ENCODE results near the gene PLXDC2.

PLXDC2 gene

DNA sequence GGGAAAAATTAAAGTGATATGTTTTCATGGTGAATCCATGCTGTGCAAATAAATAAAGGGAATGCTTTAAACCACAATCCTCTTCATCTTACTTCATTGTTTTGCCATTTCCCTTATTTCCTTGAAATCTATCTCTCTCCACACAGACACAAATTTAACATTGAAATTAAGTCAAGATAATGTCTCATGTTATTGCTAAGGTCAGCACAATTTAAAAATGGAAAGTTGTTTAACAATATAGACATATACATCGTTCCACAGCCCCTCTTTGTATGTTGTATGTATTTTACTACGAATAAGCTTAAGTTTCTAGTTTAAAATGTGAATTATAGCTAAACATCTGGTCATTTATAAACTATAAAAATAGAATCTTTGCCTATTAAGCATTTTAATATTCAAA, 256.9 kb downstream of the PLXDC2 start:
- ATAC-seq = no peak

DNA sequence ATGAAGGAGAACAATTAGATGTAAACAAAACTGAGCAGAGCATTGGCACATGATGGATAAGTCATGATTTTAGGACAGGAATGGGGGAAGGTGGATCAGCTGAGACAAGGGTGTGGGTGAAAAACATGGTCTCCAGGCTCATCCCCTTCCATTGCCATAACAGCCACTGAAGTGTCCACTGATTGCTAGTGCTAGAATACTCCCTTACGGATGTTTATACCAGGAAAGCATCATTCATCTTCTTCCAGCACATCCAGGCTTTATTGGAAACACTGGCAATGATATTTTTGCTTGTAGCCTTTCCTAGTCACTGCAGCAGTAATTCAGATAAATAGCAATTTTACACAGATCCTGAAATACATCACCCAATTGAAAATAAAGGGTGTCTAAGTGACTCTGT, 259.5 kb downstream of the PLXDC2 start:
- no peak for ATAC-seq

DNA sequence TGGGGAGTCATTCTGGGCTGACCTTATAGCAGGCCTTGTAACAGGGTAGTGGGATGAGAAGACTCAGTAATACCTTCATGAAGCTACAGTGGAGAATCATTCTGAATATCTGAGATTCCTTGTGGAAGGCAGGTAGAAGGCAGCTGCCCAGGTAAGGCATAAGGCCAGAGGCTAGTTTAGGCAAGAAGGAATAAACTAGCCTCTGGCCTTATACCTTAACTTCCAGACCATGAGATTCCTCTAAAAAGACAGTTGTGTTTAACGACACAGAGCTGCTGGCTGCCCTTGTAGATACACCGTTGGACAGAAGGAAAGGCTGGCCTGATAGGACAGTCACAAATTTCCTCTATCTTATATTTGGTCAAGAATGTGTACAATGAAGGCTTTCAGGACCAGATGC, 268.2 kb downstream of the PLXDC2 start:
- ATAC-seq = no peak

DNA sequence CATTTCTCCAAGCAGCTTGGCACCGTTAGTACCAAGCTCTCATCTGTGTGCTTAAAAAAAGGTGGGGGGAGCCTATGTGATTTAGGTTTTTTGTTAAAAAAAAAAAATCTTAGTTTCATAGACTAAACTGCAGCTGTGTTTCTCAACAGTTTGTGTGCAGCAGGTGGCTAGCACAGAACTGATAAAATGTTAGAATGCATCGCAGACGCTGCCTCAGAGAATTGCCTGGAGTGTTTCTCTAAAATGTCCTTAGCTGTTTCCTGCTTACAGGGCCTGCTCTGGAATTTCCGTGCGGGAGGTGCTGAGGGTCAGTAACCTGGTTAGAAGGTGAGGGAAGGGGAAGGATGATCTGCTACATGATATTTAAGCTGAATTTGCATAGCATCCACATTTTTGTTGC, 268.9 kb downstream of the PLXDC2 start:
- no peak for ATAC-seq

DNA sequence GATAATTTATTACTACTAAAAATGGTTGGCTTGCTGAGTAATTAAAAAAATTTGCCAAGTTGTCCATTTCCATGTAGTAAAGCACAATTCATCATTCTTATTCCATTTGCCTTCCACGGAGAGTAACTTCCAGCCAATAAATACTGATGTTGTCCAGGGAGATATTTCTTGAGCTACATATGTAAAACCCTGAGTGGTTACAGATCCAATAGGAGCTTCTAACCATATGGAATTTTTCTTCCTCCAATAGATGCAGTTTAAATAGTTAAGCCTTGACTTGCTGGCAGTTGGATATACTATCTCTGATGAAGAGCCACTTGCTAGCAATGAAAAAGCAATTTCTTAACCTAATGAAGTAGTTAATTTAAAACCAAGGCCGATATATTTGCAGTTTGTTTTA, 271.1 kb downstream of the PLXDC2 start:
- ATAC-seq = no peak

DNA sequence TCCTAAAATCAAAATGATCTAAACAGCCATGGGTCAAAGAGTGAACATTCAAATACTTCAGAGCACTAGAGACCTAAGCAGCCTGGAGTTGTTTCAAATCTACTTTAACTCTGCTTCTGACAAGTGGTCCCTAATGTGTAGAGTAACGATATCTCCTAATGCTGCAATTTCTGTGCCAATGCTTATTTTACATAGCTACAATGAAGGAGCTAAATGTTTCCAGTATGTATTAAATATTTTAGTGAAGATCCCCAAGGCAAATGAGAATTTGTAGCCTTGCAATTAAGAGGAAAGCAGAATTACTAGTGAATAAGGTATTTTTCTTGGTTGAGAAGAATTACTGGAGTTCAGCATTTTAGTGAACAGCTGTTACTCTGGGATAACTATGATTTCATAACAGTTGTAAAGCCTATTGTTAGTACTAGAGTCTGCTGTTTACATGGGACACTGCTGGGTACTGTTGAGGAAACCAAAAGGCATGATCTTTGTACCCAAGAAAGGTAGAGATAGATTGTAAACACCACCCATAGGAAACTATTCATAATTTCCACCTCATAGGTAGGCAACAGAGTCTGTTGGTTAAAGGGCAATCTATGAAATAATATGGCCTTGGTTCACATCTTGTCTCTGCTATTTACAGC, 271.9 kb downstream of the PLXDC2 start:
- no peak for ATAC-seq

DNA sequence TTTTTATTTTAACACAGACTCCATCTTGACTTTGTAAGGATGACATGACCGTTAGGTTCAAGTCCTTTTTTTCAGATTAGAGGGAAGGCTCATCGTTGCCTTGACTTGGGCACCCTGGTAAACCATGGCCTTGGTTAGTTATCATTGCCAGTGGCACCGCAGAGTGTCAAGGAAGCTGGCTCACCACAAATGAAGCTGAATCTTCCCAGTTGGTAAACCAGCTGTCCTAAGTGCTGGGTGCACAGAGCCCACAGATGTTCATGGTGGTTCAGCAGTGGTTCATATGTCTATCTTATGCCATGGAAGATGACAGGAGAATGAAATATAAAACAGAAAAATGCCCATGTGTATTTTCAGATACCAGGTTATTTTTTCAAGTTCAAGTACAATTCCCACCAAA, 273.6 kb downstream of the PLXDC2 start:
- no peak for ATAC-seq

DNA sequence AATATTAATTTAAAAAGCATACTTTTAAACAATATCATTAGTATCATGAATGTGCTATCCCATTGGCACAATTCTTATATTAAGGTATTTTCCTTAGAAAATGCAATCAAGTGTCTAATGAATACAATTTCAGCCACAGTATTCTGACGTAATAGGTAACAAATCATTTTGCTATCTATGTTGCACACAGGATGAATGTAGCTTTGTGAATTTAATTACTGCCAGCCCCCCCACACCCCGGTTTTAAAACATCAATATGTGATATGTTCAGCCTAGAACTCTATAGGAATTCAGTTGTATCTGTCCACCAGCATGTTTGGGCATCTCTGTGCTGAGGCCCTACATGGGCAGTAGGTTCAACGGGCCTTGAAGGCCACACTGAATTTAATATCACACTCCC, 274.6 kb downstream of the PLXDC2 start:
- no peak for ATAC-seq

DNA sequence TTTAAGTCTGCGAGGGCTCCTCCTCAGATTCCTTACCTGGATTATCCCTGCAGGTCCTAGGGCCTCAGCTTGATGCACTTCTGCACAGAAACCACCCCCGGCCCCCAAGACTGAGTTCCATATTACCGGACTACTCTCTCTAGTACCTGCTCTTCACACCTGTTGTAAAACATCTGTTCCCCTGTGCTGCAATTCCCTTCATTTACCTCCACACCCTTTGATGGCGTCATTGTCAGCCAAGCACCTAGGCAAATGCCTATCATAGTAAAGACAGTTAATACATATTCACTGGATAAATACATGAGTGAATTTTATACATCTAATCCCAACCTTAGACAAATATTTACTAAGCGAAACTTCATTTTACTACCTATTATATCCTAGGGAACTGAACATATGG, 275.5 kb downstream of the PLXDC2 start:
- ATAC-seq = no peak

DNA sequence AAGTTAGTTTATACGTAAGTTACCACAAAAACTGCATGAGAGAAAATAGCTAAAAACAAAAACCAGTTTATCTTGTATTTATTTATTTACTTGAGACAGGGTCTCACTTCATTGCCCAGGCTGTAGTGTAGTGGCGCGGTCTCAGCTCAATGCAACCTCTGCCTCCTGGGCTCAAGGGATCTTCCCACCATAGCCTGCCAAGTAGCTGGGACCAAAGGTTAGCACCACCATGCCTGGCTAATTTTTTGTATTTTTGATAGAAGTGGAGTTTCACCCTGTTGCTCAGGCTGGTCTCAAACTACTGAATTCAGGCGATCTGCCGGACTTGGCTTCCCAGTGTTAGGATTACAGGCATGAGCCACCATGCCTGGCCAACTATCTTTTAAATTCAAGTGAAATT, 277.4 kb downstream of the PLXDC2 start:
- no peak for ATAC-seq

DNA sequence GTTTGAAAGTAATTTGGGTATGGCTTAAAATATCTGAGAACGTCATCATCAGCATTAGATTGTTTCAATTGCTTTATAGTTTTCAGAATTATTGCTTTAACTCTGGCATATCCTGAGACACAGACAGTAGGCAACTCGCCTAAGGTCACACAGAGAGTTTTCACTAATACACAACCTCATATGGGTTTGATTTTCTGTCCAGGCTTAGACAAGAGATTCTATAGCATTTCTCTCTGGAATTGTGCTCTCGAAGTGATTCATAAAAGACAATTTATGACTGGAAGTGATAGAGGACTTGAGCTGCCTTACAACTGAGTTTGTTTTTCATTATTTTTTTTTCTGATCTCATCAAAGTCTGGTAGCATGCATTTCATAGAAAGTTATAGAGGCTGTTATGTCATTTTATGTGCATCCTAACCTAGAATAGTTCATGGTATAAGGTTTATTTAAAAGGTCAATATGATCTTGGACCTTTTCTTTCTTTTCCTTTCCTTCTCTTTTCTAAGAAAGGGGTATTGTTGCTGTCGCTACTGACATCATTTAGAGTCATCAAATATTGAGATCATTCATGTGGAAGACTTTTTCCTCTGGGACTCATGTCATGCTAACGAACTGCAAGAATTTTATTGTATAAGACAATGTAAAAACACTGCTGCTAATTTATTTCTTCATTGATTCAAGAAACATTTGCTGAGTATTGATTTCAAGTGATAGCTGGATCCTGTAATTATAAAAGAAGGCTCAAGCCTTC, 278.2 kb downstream of the PLXDC2 start:
- no peak for ATAC-seq

DNA sequence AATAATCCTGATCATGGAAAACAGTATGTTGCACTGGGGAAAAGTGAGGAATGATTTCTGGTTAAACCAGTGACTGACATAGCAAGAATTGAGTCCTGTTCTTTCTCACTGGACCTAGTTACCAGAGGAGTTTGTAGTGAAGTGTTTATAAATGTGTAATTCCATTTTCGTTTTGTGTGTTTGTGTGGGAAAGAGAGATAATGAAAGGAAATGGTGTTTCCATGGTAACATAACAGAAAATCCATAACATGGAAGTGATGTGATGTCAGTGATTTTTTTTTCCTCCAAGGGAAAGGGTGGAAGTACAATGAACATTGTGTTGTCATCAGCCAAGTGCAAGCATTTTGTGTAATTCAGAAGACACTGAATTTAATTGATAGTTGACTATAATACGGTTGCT, 283.9 kb downstream of the PLXDC2 start:
- no peak for ATAC-seq

DNA sequence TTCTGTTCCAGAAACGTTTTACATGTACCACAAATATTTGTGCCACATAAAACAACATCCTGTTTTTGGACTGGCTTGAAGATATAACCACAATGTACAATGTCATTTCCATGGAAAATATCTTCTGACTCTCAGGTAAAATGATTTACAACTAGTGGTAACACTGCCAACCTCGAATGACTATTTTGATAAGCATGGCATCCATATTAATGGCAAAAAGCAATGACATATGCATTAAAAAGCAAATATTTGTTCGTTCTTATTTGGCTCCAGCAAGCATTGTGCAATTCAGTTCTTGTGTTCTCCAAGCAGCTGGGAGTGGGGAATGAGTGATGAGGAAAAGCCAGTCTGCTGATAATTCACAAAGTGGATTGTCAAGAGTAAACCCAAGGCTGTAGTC, 289.0 kb downstream of the PLXDC2 start:
- ATAC-seq = no peak

DNA sequence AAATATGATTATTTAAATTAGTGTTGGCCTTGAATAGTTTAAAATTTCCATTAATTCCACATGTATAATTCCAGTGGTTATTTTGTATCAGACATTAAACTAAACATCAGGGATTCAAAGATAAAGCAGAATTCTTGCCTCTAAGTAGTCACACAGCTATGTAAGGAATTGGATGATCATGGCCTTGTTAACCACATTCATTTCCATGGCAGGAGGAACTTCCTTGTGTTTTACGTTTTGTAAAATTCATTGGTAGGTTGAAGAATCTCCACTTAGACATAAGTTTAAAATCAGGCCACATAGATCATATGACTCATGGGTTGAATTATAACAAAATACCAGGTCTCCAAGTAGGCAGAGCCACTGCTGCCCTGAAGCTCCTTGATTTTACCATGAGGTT, 289.7 kb downstream of the PLXDC2 start:
- ATAC-seq = no peak

DNA sequence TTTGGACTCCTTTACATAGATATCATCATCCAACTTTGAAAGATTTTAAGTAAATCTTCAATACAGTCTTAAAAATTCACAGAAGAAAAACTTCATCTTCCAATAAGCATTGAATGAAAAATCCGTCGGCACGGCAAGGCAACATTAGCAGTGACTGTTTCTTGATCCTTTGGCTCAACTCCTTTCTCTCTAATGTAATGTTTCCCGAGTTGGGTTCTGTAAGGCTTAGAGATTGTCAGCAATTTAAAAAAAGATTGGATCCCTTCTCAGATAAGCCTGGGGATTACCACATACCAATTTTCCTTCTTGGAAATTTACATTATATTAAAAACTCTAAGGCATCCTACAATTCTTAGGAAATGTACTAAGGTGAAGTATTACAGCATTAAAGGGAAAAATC, 291.8 kb downstream of the PLXDC2 start:
- no peak for ATAC-seq

DNA sequence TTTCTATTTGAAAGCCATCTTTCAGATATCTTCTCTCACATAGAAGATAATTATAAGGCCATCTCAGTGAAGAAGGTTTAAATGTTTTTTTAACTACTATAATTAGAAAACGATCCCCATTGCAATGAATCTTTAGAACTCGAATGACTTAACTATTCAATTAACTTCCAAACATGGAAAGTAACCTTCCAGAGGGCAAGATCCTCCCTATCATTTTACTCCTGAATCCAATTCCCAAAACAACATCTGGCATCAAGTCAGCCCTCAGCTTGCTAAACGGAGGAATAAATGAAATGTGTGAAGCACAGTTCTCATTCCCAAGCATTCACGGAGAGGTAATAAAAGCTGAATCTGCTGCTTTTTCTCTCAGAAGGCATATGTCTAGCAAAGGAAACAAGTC, 293.4 kb downstream of the PLXDC2 start:
- no peak for ATAC-seq

DNA sequence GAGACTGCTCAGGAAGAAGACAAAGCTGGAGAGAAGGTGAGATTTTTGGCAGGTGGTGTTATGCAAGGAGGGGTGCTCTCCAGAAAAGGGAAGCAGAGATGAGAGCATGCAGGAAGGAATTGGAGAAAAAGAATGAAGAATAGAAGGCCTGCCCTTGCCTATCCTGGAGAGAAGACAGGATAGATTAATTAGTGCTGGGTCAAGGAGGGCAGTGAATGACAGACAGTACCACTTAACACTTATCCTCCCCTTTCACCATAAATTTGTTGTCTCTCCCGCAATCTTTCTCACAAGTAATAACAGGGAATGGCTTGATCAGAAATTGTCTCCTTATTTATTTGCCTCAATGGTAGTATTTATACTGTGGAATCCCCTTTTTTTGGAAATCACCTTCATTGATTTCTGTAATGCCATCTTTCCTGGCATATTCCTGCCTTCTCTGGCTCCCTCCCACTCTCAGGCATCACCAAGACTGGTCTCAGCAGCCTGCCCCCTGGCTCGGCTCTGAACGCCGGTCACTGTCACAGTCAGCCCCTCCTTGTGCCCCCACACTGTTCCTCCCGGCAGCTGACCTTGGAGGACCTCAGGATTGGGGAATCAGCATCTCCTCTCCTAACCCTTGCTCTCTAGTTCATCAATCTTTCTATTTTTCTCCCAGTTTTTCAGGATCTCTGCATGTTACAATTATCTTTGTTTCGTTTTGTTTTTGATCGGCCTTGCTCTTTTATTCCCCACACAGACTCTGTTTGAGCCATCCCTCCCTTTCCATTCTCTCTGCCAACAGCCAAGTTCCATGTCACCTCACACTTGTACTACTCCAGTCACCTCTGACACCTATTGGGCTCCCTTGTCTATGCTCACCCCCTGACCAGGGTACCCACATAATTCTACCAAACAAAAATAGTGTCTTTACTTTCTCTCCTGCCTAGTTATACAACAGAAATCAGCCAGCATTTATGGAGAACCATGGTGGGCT, 294.2 kb downstream of the PLXDC2 start:
- ATAC-seq = no peak

DNA sequence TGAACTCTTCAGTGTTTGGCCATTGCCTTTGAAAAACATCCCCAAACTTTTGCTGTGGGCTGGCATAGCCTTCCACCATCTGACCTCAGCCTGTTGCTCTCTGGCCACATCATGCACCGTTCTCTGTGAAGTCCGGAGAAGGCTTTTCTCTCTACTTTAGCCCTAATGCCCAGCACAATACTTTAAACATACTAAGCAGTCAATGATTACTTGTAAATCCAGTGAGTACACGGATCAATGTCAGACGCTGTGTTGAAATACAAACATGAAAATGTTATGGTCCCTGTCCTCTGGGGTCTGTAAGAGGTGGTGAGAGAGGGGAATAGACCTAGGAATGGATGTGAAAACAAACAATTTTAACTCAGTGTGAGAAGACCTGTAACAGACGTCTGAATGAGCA, 297.9 kb downstream of the PLXDC2 start:
- no peak for ATAC-seq

DNA sequence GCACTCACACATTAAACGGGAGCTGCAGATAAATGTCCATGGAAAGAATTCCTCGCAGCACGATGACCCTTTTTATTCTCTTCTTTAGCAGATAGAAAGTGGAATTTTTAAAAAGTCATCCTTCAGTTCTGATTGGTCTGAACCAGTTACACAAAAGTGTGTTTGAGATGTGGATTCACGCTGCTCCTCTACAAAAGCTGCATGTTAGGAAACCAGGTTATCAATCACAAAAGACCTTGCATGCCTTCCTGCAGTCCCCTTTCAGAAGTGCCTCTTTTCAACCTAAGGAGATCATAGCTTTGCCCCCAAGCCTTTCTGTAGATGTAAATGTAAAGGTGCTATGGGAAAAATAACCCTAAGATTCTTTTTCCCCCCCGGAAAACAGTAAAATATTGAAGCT, 299.7 kb downstream of the PLXDC2 start:
- ATAC-seq = no peak

DNA sequence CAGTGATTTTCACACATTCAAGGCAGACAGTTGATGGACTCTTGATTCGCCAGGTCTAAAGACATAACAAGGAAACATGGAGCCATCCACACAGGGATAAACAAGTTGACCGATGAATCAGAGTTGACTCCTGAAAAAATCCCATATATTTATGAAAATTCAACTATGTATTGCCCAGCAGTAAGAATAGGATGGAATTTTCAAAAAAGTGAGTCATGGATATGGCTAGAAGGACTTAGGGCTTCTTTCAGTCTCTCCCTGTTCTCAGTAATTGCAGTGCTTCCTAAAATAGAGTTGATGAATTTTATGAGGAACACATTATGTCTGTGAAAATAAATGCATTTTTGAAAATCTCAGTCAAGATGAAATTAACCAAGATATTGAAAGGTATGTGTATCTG, 301.2 kb downstream of the PLXDC2 start:
- no peak for ATAC-seq

DNA sequence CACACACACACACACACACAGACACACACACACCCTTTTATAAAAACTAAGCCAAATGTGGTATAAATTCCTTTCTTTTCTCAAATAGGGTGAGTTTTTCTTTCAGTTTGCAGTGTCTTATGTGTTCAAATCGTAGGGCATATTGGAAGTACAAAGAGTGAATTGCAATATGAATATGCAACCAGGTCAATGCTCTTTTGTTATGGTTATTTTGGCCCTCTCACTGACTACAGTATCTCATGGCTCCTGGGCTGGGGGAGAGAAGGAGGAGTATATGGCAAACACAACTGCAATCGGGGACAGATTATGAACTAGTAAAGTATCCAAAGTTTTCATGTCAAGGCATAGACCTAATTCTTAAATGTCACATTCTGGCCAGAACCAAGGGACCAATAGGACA, 301.9 kb downstream of the PLXDC2 start:
- no peak for ATAC-seq

DNA sequence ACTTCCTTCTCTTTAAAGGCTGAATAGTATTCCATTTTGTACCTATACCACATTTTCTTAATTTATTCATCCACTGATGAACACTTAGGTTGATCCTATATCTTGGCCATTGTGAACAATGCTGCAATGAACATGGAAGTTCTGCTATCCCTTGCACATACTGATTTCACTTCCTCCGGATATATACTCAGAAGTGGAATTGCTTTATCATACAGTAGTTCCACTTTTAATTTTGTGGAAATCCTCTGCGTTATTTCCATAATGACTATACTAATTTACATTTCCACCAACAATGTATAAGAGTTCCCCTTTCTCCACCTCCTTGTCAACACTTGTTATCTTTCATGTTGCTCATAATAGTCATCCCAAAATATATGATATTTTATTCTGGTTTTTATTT, 312.6 kb downstream of the PLXDC2 start:
- no peak for ATAC-seq

DNA sequence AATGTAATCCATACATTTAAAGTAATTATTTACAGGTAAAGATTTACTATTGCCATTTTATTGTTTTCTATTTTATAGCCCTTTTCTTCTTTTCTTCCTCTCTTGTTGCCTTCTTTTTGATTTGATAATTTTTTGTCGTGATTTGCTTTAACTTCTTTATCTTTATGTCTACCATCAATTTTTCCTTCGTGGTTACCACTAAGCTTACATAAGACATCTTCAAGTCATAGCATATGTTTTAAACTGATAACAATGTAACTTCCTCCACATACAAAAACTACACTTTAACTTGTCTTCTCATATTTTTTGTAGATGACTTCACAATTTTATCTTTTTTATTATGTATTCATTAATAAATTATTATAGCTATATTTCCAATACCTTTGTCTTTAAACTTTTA, 316.6 kb downstream of the PLXDC2 start:
- no peak for ATAC-seq
